ENCODE data around the gene ABCA13.

ABCA13 gene

GRCh38 chr7:48471196-48471595, 299.9 kb downstream of the ABCA13 start:
- no peaks in the 10 kb centered on the region for H3K4me1 ChIP-seq (ENCODE audit: low read depth, poor library complexity, severe bottlenecking)
- H3K9ac ChIP-seq = no peak overlapping the region
- H3K79me2 ChIP-seq (ENCODE audit: insufficient read depth, low read depth) = no peaks in the 10 kb centered on the region
- TF ChIP-seq CTCF (conservative IDR thresholded peaks at IDR 0.05; ENCODE audit: low read depth, low read length) = no peak
- no peak overlapping the region for H3K4me3 ChIP-seq (IDR thresholded peaks at IDR 0.05; ENCODE audit: insufficient read depth, low read depth, low read length)
- H3K27me3 ChIP-seq (ENCODE audit: insufficient read depth, low read depth) = no peaks in the 10 kb centered on the region
- H3K4me2 ChIP-seq = no peak overlapping the region
- no peaks in the 10 kb centered on the region for H4K20me1 ChIP-seq (ENCODE audit: insufficient read depth)
- no peaks in the 10 kb centered on the region for H3K36me3 ChIP-seq (ENCODE audit: insufficient read depth)
- no peak overlapping the region for H2AFZ ChIP-seq (ENCODE audit: low read depth)
- H3K27ac ChIP-seq = no peak overlapping the region

GRCh38 chr7:48472640-48473039, 301.4 kb downstream of the ABCA13 start:
- Histone ChIP-seq H4K20me1 (ENCODE audit: insufficient read depth) (no peaks in the 10 kb centered on the region), H3K27ac (no peak overlapping the region), H3K4me3 (IDR thresholded peaks at IDR 0.05; ENCODE audit: insufficient read depth, low read depth, low read length) (no peak overlapping the region), H3K27me3 (ENCODE audit: insufficient read depth, low read depth) (no peaks in the 10 kb centered on the region), H2AFZ (ENCODE audit: low read depth) (no peak overlapping the region), H3K9ac (no peak overlapping the region), H3K36me3 (ENCODE audit: insufficient read depth) (no peaks in the 10 kb centered on the region), H3K79me2 (ENCODE audit: insufficient read depth, low read depth) (no peaks in the 10 kb centered on the region), H3K4me1 (ENCODE audit: low read depth, poor library complexity, severe bottlenecking) (no peaks in the 10 kb centered on the region), H3K4me2 (no peak overlapping the region)
- TF ChIP-seq CTCF (conservative IDR thresholded peaks at IDR 0.05; ENCODE audit: low read depth, low read length) = no peak

GRCh38 chr7:48473205-48473865, 302.1 kb downstream of the ABCA13 start:
- H3K4me1 ChIP-seq (ENCODE audit: low read depth, poor library complexity, severe bottlenecking) = no peaks in the 10 kb centered on the region

GRCh38 chr7:48481235-48481634, 310.0 kb downstream of the ABCA13 start:
- Histone ChIP-seq H3K79me2 (ENCODE audit: insufficient read depth, low read depth) (no peaks in the 10 kb centered on the region), H3K4me2 (no peak overlapping the region), H3K27me3 (ENCODE audit: insufficient read depth, low read depth) (no peaks in the 10 kb centered on the region), H3K27ac (no peak overlapping the region), H2AFZ (ENCODE audit: low read depth) (no peak overlapping the region), H3K9ac (no peak overlapping the region), H3K4me1 (ENCODE audit: low read depth, poor library complexity, severe bottlenecking) (no peaks in the 10 kb centered on the region), H3K4me3 (IDR thresholded peaks at IDR 0.05; ENCODE audit: insufficient read depth, low read depth, low read length) (no peak overlapping the region), H4K20me1 (ENCODE audit: insufficient read depth) (no peaks in the 10 kb centered on the region), H3K36me3 (ENCODE audit: insufficient read depth) (no peaks in the 10 kb centered on the region)
- no peak for TF ChIP-seq CTCF (conservative IDR thresholded peaks at IDR 0.05; ENCODE audit: low read depth, low read length)

More at GRCh38 chr7:48473205-48473865, 302.1 kb downstream of the ABCA13 start:
- Histone ChIP-seq H4K20me1 (ENCODE audit: insufficient read depth) (no peaks in the 10 kb centered on the region), H3K36me3 (ENCODE audit: insufficient read depth) (no peaks in the 10 kb centered on the region), H3K27ac (no peak overlapping the region), H3K79me2 (ENCODE audit: insufficient read depth, low read depth) (no peaks in the 10 kb centered on the region), H3K27me3 (ENCODE audit: insufficient read depth, low read depth) (no peaks in the 10 kb centered on the region), H3K4me3 (IDR thresholded peaks at IDR 0.05; ENCODE audit: insufficient read depth, low read depth, low read length) (no peak overlapping the region), H3K9ac (no peak overlapping the region), H3K4me2 (no peak overlapping the region), H2AFZ (ENCODE audit: low read depth) (no peak overlapping the region)
- no peak for TF ChIP-seq CTCF (conservative IDR thresholded peaks at IDR 0.05; ENCODE audit: low read depth, low read length)
